NCI-H446 treated with DMSO at 0.1 percent for 48 hours (cell line): ENCODE data around the gene ERBB4.
"Not testable (repeated sequence)": the region's sequence is repeated elsewhere in the genome, so short reads cannot be mapped to it uniquely, and the experiment has no call there.

Experiments used
- DNase-seq: peaks from one replicate; lab custom pipeline; 2025; lab: John Stamatoyannopoulos, UW

ERBB4 gene

GRCh38 chr2:212010305-212010704, 528.3 kb downstream of the ERBB4 start:
- not testable (repeated sequence) for DNase-seq

- peak; percentile 70 for DNase-seq
These were observed 530.6 kb downstream of the ERBB4 start for GRCh38 chr2:212007972-212008371.

GRCh38 chr2:212005085-212005671, 533.4 kb downstream of the ERBB4 start:
- peak; percentile 64 for DNase-seq

- peak; percentile 8 for DNase-seq
These were observed 537.3 kb downstream of the ERBB4 start for GRCh38 chr2:212001325-212001724.

- DNase-seq: no peak
These were observed 541.7 kb downstream of the ERBB4 start for GRCh38 chr2:211996857-211997256.

- peak; percentile 34 for DNase-seq
These were observed 543.8 kb downstream of the ERBB4 start for GRCh38 chr2:211994806-211995205.

GRCh38 chr2:211990335-211990734, 548.3 kb downstream of the ERBB4 start:
- DNase-seq: no peak

GRCh38 chr2:211986313-211986712, 552.3 kb downstream of the ERBB4 start:
- no peak for DNase-seq

- no peak for DNase-seq
These were observed 553.2 kb downstream of the ERBB4 start for GRCh38 chr2:211985393-211985792.

GRCh38 chr2:211982162-211982561, 556.4 kb downstream of the ERBB4 start:
- no peak for DNase-seq

- no peak for DNase-seq
These were observed 557.2 kb downstream of the ERBB4 start for GRCh38 chr2:211981451-211981850.

- no peak for DNase-seq
These were observed 562.5 kb downstream of the ERBB4 start for GRCh38 chr2:211976076-211976475.

GRCh38 chr2:211967234-211967633, 571.4 kb downstream of the ERBB4 start:
- DNase-seq: no peak

GRCh38 chr2:211963969-211964368, 574.6 kb downstream of the ERBB4 start:
- no peak for DNase-seq

GRCh38 chr2:211957799-211958198, 580.8 kb downstream of the ERBB4 start:
- DNase-seq: peak; percentile 16

- DNase-seq: no peak
These were observed 583.0 kb downstream of the ERBB4 start for GRCh38 chr2:211955648-211956047.

GRCh38 chr2:211948932-211949331, 589.7 kb downstream of the ERBB4 start:
- no peak for DNase-seq

GRCh38 chr2:211946960-211947359, 591.6 kb downstream of the ERBB4 start:
- no peak for DNase-seq

GRCh38 chr2:211944572-211944971, 594.0 kb downstream of the ERBB4 start:
- DNase-seq: no peak

GRCh38 chr2:211942153-211942552, 596.4 kb downstream of the ERBB4 start:
- DNase-seq: no peak

GRCh38 chr2:211941216-211941747, 597.3 kb downstream of the ERBB4 start:
- DNase-seq: no peak

- DNase-seq: no peak
These were observed 599.4 kb downstream of the ERBB4 start for GRCh38 chr2:211939177-211939576.

- no peak for DNase-seq
These were observed 603.8 kb downstream of the ERBB4 start for GRCh38 chr2:211934811-211935210.

- DNase-seq: no peak
These were observed 607.3 kb downstream of the ERBB4 start for GRCh38 chr2:211931314-211931713.
